HL-60 (cell line): ENCODE results near the gene SARS2.
A peak's percentile ranks its signal among the peaks of the same experiment; 100 is the strongest.

Experiments
- DNase-seq, 2 experiments: peaks; one replicate each; pipeline ENCODE4 v3.0.0-alpha.2; 2010 to 2020; ENCODE audit warnings: low read depth in 1 of 2, low spot score in 1 of 2
- H3K27ac ChIP-seq: fragments of 250-450 bp; sonication (Bioruptor Pico); replicated peaks from 2 replicates; pipeline ENCODE4 v1.5.1; 2020; ENCODE audit warnings: mild to moderate bottlenecking, moderate library complexity
- H3K27me3 ChIP-seq: fragments of 250-450 bp; sonication (Bioruptor Pico); 2 replicates; pipeline ENCODE4 v1.5.1; 2021; ENCODE audit warnings: mild to moderate bottlenecking, moderate library complexity; ENCODE audit not compliant: insufficient read depth, poor library complexity, severe bottlenecking
- H3K4me3 ChIP-seq: replicated peaks from 2 replicates; pipeline ENCODE4 v1.5.1; 2011; ENCODE audit warnings: mild to moderate bottlenecking, control low read depth, low read length; ENCODE audit not compliant: insufficient read depth
- CTCF ChIP-seq: IDR thresholded peaks from one replicate; pipeline ENCODE4 v1.5.1; 2011; ENCODE audit warnings: low read length, control low read depth, inconsistent platforms; ENCODE audit not compliant: insufficient read depth
- GABPA ChIP-seq: IDR thresholded peaks from 2 replicates; pipeline ENCODE4 v1.6.1; 2012; ENCODE audit warnings: low read depth
- POLR2AphosphoS5 ChIP-seq: IDR thresholded peaks from 2 replicates; pipeline ENCODE4 v1.6.1; 2012; ENCODE audit warnings: low read depth
- REST ChIP-seq: IDR thresholded peaks from 2 replicates; pipeline ENCODE4 v1.6.1; 2012; ENCODE audit warnings: low read depth; ENCODE audit not compliant: insufficient replicate concordance
- SPI1 ChIP-seq: IDR thresholded peaks from 2 replicates; pipeline ENCODE4 v1.6.1; 2012; ENCODE audit warnings: low read depth, mild to moderate bottlenecking, borderline replicate concordance

SARS2 gene

GRCh38 chr19:38939957-38940356 lies 9.4 kb upstream of the SARS2 start:
- Histone ChIP-seq H3K4me3 (no peak overlapping the region), H3K27ac (no peak overlapping the region), H3K27me3 (no peaks in the 10 kb centered on the region)
- DNase-seq, result no peak
- TF ChIP-seq REST (no peak), CTCF (no peak), SPI1 (no peak), POLR2AphosphoS5 (no peak), GABPA (no peak)

- Histone ChIP-seq H3K27ac (no peak overlapping the region), H3K27me3 (no peaks in the 10 kb centered on the region), H3K4me3 (no peak overlapping the region)
- no peak for DNase-seq
- TF ChIP-seq REST (no peak), POLR2AphosphoS5 (no peak), SPI1 (no peak), GABPA (no peak)
These were observed 3.0 kb upstream of the SARS2 start for GRCh38 chr19:38933544-38933943.

- DNase-seq, result peak in 1 of 2 experiments; percentile 45
- Histone ChIP-seq H3K4me3 (no peak overlapping the region), H3K27ac (no peak overlapping the region), H3K27me3 (no peaks in the 10 kb centered on the region)
- no peak for TF ChIP-seq REST
- TF ChIP-seq SPI1, result no peak
- TF ChIP-seq CTCF, result no peak
- no peak for TF ChIP-seq POLR2AphosphoS5
- TF ChIP-seq GABPA, result no peak
These were observed 2.0 kb upstream of the SARS2 start for GRCh38 chr19:38932425-38933179.
